T-cell (primary cell): ENCODE data around the gene PRKCD. TPM values are rescaled to one million over a fixed set of nuclear protein-coding genes. Genes with fewer than 3 reads are reported as not detected.

Experiments
- ATAC-seq, 4 experiments: fragments of 200-7000 bp in 3 of 4; fragments of 150-1000 bp in 1 of 4; cut with Tn5 transposase; replicated peaks in 1 of 4; 1 replicate in 3 of 4; 2 replicates in 1 of 4; pipeline ENCODE4 v1.10.0; 2021; ENCODE audit warnings: moderate library complexity in 3 of 4, mild to moderate bottlenecking in 2 of 4, moderate number of reproducible peaks in 1 of 4
- CTCF ChIA-PET, 2 donors: fragments of 300-600 bp; sonication (Branson Sonifier 250); formaldehyde crosslinking; loops; one replicate each; lab custom pipeline; 2022; ENCODE audit warnings: antibody characterized with exemption in 2 of 2; lab: Charles Lee
- POLR2A ChIA-PET, 2 donors: fragments of 300-600 bp; sonication (Branson Sonifier 250); formaldehyde crosslinking; loops; one replicate each; lab custom pipeline; 2022; ENCODE audit warnings: antibody characterized with exemption in 2 of 2; lab: Charles Lee
- DNase-seq, 35 experiments: peaks; one replicate each; pipeline versions ENCODE4 v3.0.0 to v3.0.0-alpha.2; 2013 to 2023
- H3K27ac ChIP-seq: one replicate; pipeline ENCODE4 v1.5.1; 2013; ENCODE audit warnings: low read length
- H3K27me3 ChIP-seq, 2 experiments: replicated peaks in 1 of 2; 1 replicate in 1 of 2; 2 replicates in 1 of 2; pipeline versions ENCODE4 v1.6.1 to v1.7.0; 2013; ENCODE audit warnings: low read length in 1 of 2, mixed read lengths in 1 of 2; ENCODE audit not compliant: control insufficient read depth in 2 of 2, insufficient read depth in 2 of 2; ENCODE audit errors: extremely low read depth in 1 of 2
- H3K36me3 ChIP-seq, 2 donors: 1 replicate in 1 of 2; 2 replicates in 1 of 2; pipeline versions ENCODE4 v1.6.1 to v1.7.0; 2013; ENCODE audit warnings: low read length in 1 of 2; ENCODE audit not compliant: control insufficient read depth in 2 of 2, insufficient read depth in 1 of 2; ENCODE audit errors: extremely low read depth in 1 of 2
- H3K4me1 ChIP-seq, 2 experiments: 1 replicate in 1 of 2; 2 replicates in 1 of 2; pipeline versions ENCODE4 v1.6.1 to v1.7.0; 2013; ENCODE audit warnings: low read length in 2 of 2, mixed read lengths in 1 of 2; ENCODE audit not compliant: insufficient read depth in 2 of 2, control insufficient read depth in 1 of 2; ENCODE audit errors: extremely low read depth in 1 of 2
- H3K4me3 ChIP-seq, 2 donors: 1 replicate in 1 of 2; 2 replicates in 1 of 2; pipeline versions ENCODE4 v1.5.1 to v1.7.0; 2013; ENCODE audit warnings: mild to moderate bottlenecking in 2 of 2, low read length in 1 of 2, moderate library complexity in 1 of 2; ENCODE audit not compliant: control insufficient read depth in 1 of 2; ENCODE audit errors: extremely low read depth in 1 of 2
- H3K9me3 ChIP-seq: 2 replicates; pipeline ENCODE4 v1.7.0; 2013
- H3K27ac Mint-ChIP-seq, 2 donors: one replicate each; pipeline ENCODE4 v1.8.0; 2020 to 2021; ENCODE audit warnings: mild to moderate bottlenecking in 2 of 2, mixed read lengths in 2 of 2
- H3K27me3 Mint-ChIP-seq, 2 donors: one replicate each; pipeline ENCODE4 v1.8.0; 2021 to 2022; ENCODE audit warnings: mixed read lengths in 2 of 2
- H3K36me3 Mint-ChIP-seq: one replicate; pipeline ENCODE4 v1.8.0; 2021; ENCODE audit warnings: mixed read lengths
- H3K4me1 Mint-ChIP-seq, 3 donors: one replicate each; pipeline ENCODE4 v1.8.0; 2020 to 2022; ENCODE audit warnings: mixed read lengths in 3 of 3, mild to moderate bottlenecking in 1 of 3
- H3K4me3 Mint-ChIP-seq, 3 donors: one replicate each; pipeline ENCODE4 v1.8.0; 2020 to 2022; ENCODE audit warnings: mild to moderate bottlenecking in 3 of 3, mixed read lengths in 3 of 3, moderate library complexity in 3 of 3
- H3K9me3 Mint-ChIP-seq, 3 donors: one replicate each; pipeline ENCODE4 v1.8.0; 2020 to 2022; ENCODE audit warnings: mixed read lengths in 3 of 3
- WGBS: methylation state at CpG from one replicate; pipeline ENCODE4 v1.1.5; 2013; ENCODE audit warnings: missing lambda C conversion rate; ENCODE audit not compliant: insufficient coverage; 5-methylcytosine and 5-hydroxymethylcytosine counted together
- total RNA-seq, 35 experiments: library from RNA in 6 of 35; stranded (reverse) in 6 of 35; fragments of 120-200 nt in 1 of 35; gene quantifications; one replicate each; pipeline versions ENCODE4 v1.2.1 to v1.2.4 and lab custom pipeline; 2013 to 2026

Gene PRKCD
- total RNA-seq, 5 donors from 2014 or later (not counting 1 experiment from before 2014, with no cell fraction given), result 15.3 to 23.3 (median 19.2) TPM

- H3K9me3 Mint-ChIP-seq, result no peaks in the 10 kb centered on the region
- CTCF ChIA-PET, result no interaction called here
- peaks cover 30 to 77% of the 10 kb centered on the region in 2 donors for H3K36me3 ChIP-seq
Observed at GRCh38 chr3:53238051-53238850, 77.2 kb downstream of the PRKCD start.

DNA sequence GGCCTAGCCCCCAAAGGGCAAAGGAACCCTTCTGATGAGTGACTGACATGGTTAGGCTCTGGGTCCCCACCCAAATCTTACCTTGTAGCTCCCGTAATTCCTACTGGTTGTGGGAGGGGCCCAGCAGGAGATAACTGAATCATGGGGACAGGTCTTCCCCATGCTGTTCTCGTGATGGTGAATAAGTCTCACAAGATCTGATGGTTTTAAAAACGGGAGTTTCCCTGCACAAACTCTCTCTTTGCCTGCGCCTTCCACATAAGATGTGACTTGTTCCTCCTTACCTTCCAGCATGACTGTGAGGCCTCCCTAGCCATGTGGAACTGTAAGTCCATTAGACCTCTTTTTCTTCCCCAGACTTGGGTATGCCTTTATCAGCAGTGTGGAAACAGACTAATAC is 77.9 kb downstream of the PRKCD start:
- Histone ChIP-seq H3K36me3 (peaks cover 27 to 77% of the 10 kb centered on the region in 2 donors), H3K27me3 (no peaks in the 10 kb centered on the region), H3K4me1 (peaks cover 0 to 8% of the 10 kb centered on the region in 2 experiments), H3K27ac (no peak overlapping the region), H3K9me3 (no peaks in the 10 kb centered on the region), H3K4me3 (no peak overlapping the region)
- H3K9me3 Mint-ChIP-seq, result no peaks in the 10 kb centered on the region
- no peak for DNase-seq
- peaks cover 0 to 3% (median 2%) of the 10 kb centered on the region in 3 donors for H3K4me1 Mint-ChIP-seq
- H3K4me3 Mint-ChIP-seq, result no peak overlapping the region
- peaks cover 12% of the 10 kb centered on the region for H3K36me3 Mint-ChIP-seq
- no peak overlapping the region for H3K27ac Mint-ChIP-seq
- H3K27me3 Mint-ChIP-seq, result no peaks in the 10 kb centered on the region
- ChIA-PET POLR2A (no interaction called here), CTCF (no interaction called here)
- ATAC-seq, result no peak
- WGBS, result no CpG with 5 or more reads among the region's 4 CpGs

More at GRCh38 chr3:53238051-53238850, 77.2 kb downstream of the PRKCD start:
- no peaks in the 10 kb centered on the region for H3K9me3 ChIP-seq
- ATAC-seq (no peak), DNase-seq (no peak)
- no peak overlapping the region for H3K4me3 ChIP-seq
- Mint-ChIP-seq H3K4me3 (no peak overlapping the region), H3K27ac (no peak overlapping the region), H3K27me3 (no peaks in the 10 kb centered on the region), H3K4me1 (no peaks in the 10 kb centered on the region), H3K36me3 (peaks cover 13% of the 10 kb centered on the region)
- peaks cover 0 to 4% of the 10 kb centered on the region in 2 experiments for H3K4me1 ChIP-seq
- POLR2A ChIA-PET, result no interaction called here
- WGBS, result 92% methylated on average over 5 of the region's 6 CpGs
- no peak overlapping the region for H3K27ac ChIP-seq
- H3K27me3 ChIP-seq, result no peaks in the 10 kb centered on the region

DNA sequence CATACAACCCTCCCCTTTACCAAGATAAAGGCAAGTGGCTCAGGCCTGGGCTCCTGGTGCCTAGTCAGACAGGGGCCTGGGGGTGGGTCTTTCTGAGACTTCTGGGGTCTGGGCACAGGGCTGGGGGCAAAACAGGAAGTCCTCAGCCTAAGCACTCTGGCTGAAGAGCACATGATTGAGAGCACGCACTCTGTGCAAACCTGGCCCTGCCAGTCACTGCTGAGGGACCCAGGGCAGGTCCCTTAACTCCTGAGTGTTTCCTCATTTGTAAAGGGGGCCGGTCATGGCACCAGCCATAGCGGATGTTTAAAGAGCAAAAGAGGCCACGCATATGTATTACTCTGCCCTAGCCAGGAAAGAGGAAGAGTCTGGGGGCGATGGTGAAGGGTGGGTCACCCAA is 78.8 kb downstream of the PRKCD start:
- Mint-ChIP-seq H3K36me3 (peaks cover 9% of the 10 kb centered on the region), H3K4me1 (peaks cover 0 to 4% (median 3%) of the 10 kb centered on the region in 3 donors), H3K27ac (no peak overlapping the region), H3K4me3 (no peak overlapping the region), H3K27me3 (no peaks in the 10 kb centered on the region), H3K9me3 (no peaks in the 10 kb centered on the region)
- H3K4me3 ChIP-seq, result no peak overlapping the region
- POLR2A ChIA-PET, result no interaction called here
- WGBS, result 92% methylated on average over 1 of the region's 5 CpGs
- peaks cover 19 to 70% of the 10 kb centered on the region in 2 donors for H3K36me3 ChIP-seq
- ATAC-seq (no peak), DNase-seq (no peak)
- H3K27me3 ChIP-seq, result no peaks in the 10 kb centered on the region
- H3K9me3 ChIP-seq, result no peaks in the 10 kb centered on the region
- H3K27ac ChIP-seq, result no peak overlapping the region
- H3K4me1 ChIP-seq, result peaks cover 0 to 12% of the 10 kb centered on the region in 2 experiments
- CTCF ChIA-PET, result no interaction called here

DNA sequence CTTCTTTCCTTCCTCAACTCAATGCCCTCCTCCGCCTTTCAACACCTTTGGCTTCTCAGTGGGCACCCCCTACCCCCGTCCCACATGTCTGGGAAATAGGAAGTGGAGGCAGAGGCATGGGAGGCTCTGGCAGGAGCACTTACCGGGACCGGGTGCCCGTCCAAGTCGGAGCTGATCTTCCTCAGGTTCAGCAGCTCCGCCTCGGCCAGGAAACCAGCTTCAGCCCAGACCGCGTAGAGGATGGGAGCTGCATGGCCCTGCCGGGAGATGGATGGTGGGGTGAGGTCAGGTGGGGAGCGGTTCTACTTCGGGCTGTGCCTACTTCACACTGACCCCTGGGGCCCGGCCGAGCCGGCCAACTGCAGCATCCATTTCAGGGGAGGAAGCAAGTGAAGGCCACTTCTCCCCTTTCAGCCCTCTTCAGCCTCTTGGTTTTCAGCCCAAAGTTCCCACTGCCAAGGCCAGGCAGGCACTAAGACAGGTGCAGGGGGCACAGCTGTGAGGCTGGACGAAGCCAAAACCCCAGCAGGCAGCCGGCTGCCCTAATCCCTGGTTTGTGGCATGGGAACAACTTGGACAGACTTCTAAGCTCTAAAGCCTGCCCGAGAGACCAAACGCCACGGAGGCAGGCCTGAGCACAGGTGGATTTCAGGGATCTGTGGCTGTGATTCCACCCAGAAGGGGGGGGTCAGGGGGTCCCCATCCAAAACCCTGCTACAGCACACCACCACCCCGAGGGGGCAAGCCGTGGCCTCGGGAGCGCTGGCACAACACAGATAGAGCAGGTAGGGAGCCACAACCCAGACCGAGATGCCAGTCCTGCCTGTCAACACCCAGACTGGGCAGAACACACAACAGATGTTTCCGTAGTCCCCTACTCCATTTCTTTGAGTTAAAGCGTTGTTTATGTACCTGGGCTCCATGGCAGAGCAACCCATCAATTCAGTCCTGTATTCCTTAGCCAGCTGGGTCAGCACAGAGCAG is 80.3 kb downstream of the PRKCD start:
- ATAC-seq (no peak), DNase-seq (no peak)
- ChIA-PET POLR2A (no interaction called here), CTCF (no interaction called here)
- Histone ChIP-seq H3K36me3 (peaks cover 19 to 57% of the 10 kb centered on the region in 2 donors), H3K27me3 (no peaks in the 10 kb centered on the region), H3K9me3 (no peaks in the 10 kb centered on the region), H3K4me3 (no peak overlapping the region), H3K27ac (no peak overlapping the region), H3K4me1 (peaks cover 0 to 12% of the 10 kb centered on the region in 2 experiments)
- Mint-ChIP-seq H3K36me3 (peaks cover 12% of the 10 kb centered on the region), H3K27ac (no peak overlapping the region), H3K9me3 (no peaks in the 10 kb centered on the region), H3K4me1 (peaks cover 5 to 9% (median 8%) of the 10 kb centered on the region in 3 donors), H3K4me3 (no peak overlapping the region), H3K27me3 (no peaks in the 10 kb centered on the region)
- 94% methylated on average over 12 of the region's 28 CpGs for WGBS

- H3K4me3 Mint-ChIP-seq, result no peak overlapping the region
- H3K36me3 Mint-ChIP-seq, result peaks cover 13% of the 10 kb centered on the region
- ATAC-seq (no peak), DNase-seq (no peak)
- H3K27me3 Mint-ChIP-seq, result no peaks in the 10 kb centered on the region
- peaks cover 8 to 12% (median 10%) of the 10 kb centered on the region in 3 donors for H3K4me1 Mint-ChIP-seq
- POLR2A ChIA-PET, result no interaction called here
- CTCF ChIA-PET, result no interaction called here
- WGBS, result 92% methylated on average over 7 of the region's 7 CpGs
- peaks cover 0 to 12% of the 10 kb centered on the region in 2 experiments for H3K4me1 ChIP-seq
- H3K4me3 ChIP-seq, result no peak overlapping the region
- H3K27ac Mint-ChIP-seq, result no peak overlapping the region
- no peak overlapping the region for H3K27ac ChIP-seq
- no peaks in the 10 kb centered on the region for H3K9me3 Mint-ChIP-seq
- no peaks in the 10 kb centered on the region for H3K27me3 ChIP-seq
- H3K9me3 ChIP-seq, result no peaks in the 10 kb centered on the region
- H3K36me3 ChIP-seq, result peaks cover 19 to 51% of the 10 kb centered on the region in 2 donors
Observed at GRCh38 chr3:53242155-53242554, 81.1 kb downstream of the PRKCD start.
